Measurements from ENCODE around the gene USP30.

DNA sequence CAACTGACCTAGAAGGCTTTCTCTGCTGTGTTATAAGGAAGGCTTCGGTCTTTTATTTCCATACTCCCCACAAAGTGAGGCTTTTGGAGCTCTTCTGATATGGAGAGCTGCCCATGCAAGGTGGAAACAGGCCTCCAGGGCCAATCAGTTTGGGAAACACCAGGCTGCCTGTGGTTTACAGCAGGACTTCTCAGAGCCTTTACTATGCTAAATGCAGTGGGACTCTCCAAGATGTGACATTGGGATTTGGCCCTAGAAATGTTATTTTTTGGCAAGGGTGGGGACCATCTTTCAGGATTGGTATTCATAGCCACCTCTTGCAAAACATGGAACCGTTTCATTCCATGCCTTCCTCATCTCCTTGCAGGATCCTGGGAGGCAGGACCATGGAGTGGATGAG, 67.7 kb downstream of the USP30 start:
- TF ChIP-seq, protein P1, sequence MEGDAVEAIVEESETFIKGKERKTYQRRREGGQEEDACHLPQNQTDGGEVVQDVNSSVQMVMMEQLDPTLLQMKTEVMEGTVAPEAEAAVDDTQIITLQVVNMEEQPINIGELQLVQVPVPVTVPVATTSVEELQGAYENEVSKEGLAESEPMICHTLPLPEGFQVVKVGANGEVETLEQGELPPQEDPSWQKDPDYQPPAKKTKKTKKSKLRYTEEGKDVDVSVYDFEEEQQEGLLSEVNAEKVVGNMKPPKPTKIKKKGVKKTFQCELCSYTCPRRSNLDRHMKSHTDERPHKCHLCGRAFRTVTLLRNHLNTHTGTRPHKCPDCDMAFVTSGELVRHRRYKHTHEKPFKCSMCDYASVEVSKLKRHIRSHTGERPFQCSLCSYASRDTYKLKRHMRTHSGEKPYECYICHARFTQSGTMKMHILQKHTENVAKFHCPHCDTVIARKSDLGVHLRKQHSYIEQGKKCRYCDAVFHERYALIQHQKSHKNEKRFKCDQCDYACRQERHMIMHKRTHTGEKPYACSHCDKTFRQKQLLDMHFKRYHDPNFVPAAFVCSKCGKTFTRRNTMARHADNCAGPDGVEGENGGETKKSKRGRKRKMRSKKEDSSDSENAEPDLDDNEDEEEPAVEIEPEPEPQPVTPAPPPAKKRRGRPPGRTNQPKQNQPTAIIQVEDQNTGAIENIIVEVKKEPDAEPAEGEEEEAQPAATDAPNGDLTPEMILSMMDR (IDR thresholded peaks at IDR 0.05; ENCODE audit: borderline replicate concordance, extremely low read depth, low read length, poor library complexity, severe bottlenecking): no peak
- no peak for TF ChIP-seq EZH2 (IDR thresholded peaks at IDR 0.05; ENCODE audit: borderline replicate concordance, low read depth, low read length, severe bottlenecking)
